SK-N-SH (cell line): ENCODE results near the gene ANO4. TPM values are rescaled to one million over a fixed set of nuclear protein-coding genes. Genes with fewer than 3 reads are reported as not detected.
A peak's percentile ranks its signal among the peaks of the same experiment; 100 is the strongest.

ENCODE experiments used
- CTCF ChIA-PET: fragments of 300-600, 350-600 bp; formaldehyde crosslinking; extraction: SDS; loops from one replicate; lab custom pipeline; 2021; lab: Yijun Ruan, JAX
- POLR2A ChIA-PET: fragments of 350-600 bp; sonication (Branson Sonifier 250); formaldehyde crosslinking; extraction: SDS; loops from one replicate; lab custom pipeline; 2020; ENCODE audit warnings: antibody characterized with exemption, inconsistent platforms; lab: Yijun Ruan, JAX
- DNase-seq: peaks from one replicate; pipeline ENCODE4 v3.0.0; 2012
- H2AFZ ChIP-seq: fragments of 200-600 bp; sonication (generic); 2 replicates; pipeline ENCODE4 v1.8.1; 2016; ENCODE audit warnings: antibody characterized with exemption, mild to moderate bottlenecking, low read depth
- H3F3A ChIP-seq: fragments of 200-600 bp; sonication (generic); replicated peaks from 2 replicates; pipeline ENCODE3; 2016; ENCODE audit warnings: antibody characterized with exemption, mild to moderate bottlenecking; ENCODE audit not compliant: insufficient read depth
- H3K27ac ChIP-seq, 2 experiments: fragments of 200-500 bp in 1 of 2; fragments of 200-600 bp in 1 of 2; sonication (Bioruptor generic) in 1 of 2; sonication (generic), shearing (Covaris generic) in 1 of 2; 2 replicates each; pipeline versions ENCODE4 v1.5.1 to v1.6.1; 2014 to 2016; ENCODE audit warnings: low read depth in 2 of 2, inconsistent platforms in 1 of 2, low read length in 1 of 2, mild to moderate bottlenecking in 1 of 2, mixed read lengths in 1 of 2
- H3K27me3 ChIP-seq: fragments of 200-600 bp; sonication (generic), shearing (Covaris generic); 2 replicates; pipeline ENCODE4 v1.6.1; 2016; ENCODE audit warnings: mixed run types; ENCODE audit not compliant: insufficient read depth
- H3K36me3 ChIP-seq, 2 experiments: fragments of 200-500 bp in 1 of 2; fragments of 200-600 bp in 1 of 2; sonication (Bioruptor generic) in 1 of 2; sonication (generic) in 1 of 2; replicated peaks in 1 of 2; 2 replicates each; pipeline versions ENCODE3 to v1.5.1; 2014 to 2016; ENCODE audit warnings: low read length in 1 of 2, mild to moderate bottlenecking in 1 of 2; ENCODE audit not compliant: insufficient read depth in 2 of 2, control insufficient read depth in 1 of 2
- H3K4me1 ChIP-seq, 2 experiments: fragments of 200-500 bp in 1 of 2; fragments of 200-600 bp in 1 of 2; sonication (Bioruptor generic) in 1 of 2; sonication (generic), shearing (Covaris generic) in 1 of 2; 2 replicates each; pipeline versions ENCODE4 v1.5.1 to v1.6.1; 2014 to 2016; ENCODE audit warnings: low read depth in 1 of 2, low read length in 1 of 2, mixed run types in 1 of 2; ENCODE audit not compliant: insufficient read depth in 2 of 2, control insufficient read depth in 1 of 2
- H3K4me2 ChIP-seq: fragments of 200-600 bp; sonication (generic), shearing (Covaris generic); 2 replicates; pipeline ENCODE4 v1.6.1; 2017; ENCODE audit warnings: mixed run types
- H3K4me3 ChIP-seq, 2 experiments: fragments of 200-500 bp in 1 of 2; fragments of 200-600 bp in 1 of 2; sonication (Bioruptor generic) in 1 of 2; sonication (generic), shearing (Covaris generic) in 1 of 2; 2 replicates each; pipeline versions ENCODE4 v1.5.1 to v1.8.1; 2014 to 2016; ENCODE audit warnings: low read depth in 2 of 2, inconsistent platforms in 1 of 2, low read length in 1 of 2, mild to moderate bottlenecking in 1 of 2, mixed read lengths in 1 of 2, moderate library complexity in 1 of 2
- H3K79me2 ChIP-seq: fragments of 200-600 bp; sonication (generic); 2 replicates; pipeline ENCODE4 v1.8.1; 2017; ENCODE audit warnings: mild to moderate bottlenecking; ENCODE audit not compliant: insufficient read depth
- H3K9ac ChIP-seq: fragments of 200-600 bp; sonication (generic); 2 replicates; pipeline ENCODE4 v1.6.1; 2017; ENCODE audit warnings: mixed run types
- H3K9me2 ChIP-seq: fragments of 200-600 bp; sonication (generic); 2 replicates; pipeline ENCODE4 v1.6.1; 2017; ENCODE audit warnings: mixed run types
- H3K9me3 ChIP-seq: fragments of 200-600 bp; sonication (generic); 2 replicates; pipeline ENCODE4 v1.6.1; 2017; ENCODE audit warnings: mixed run types, mild to moderate bottlenecking, moderate library complexity
- H4K20me1 ChIP-seq: fragments of 200-600 bp; sonication (generic); 2 replicates; pipeline ENCODE4 v1.6.1; 2017; ENCODE audit warnings: mild to moderate bottlenecking, mixed run types; ENCODE audit not compliant: insufficient read depth
- ELF1 ChIP-seq: IDR thresholded peaks from 2 replicates; pipeline ENCODE4 v1.4.0; 2012
- FOXJ3 ChIP-seq: sonication (generic); formaldehyde crosslinking; IDR thresholded peaks from 2 replicates; pipeline ENCODE4 v1.5.1; 2020; ENCODE audit warnings: mild to moderate bottlenecking, missing genetic modification reagents
- GATA2 ChIP-seq: sonication (generic); formaldehyde crosslinking; IDR thresholded peaks from 2 replicates; pipeline ENCODE4 v1.5.0; 2020; ENCODE audit warnings: mild to moderate bottlenecking, missing genetic modification reagents
- IRF3 ChIP-seq: fragments of 150-350 bp; IDR thresholded peaks from 2 replicates; pipeline ENCODE4 v1.6.1; 2016; ENCODE audit warnings: mild to moderate bottlenecking, low read depth, low read length
- JUND ChIP-seq: IDR thresholded peaks from 2 replicates; pipeline ENCODE4 v1.4.0; 2012
- MEF2A ChIP-seq: IDR thresholded peaks from 2 replicates; pipeline ENCODE4 v1.4.0; 2012; ENCODE audit warnings: low read depth, borderline replicate concordance
- MXI1 ChIP-seq: IDR thresholded peaks from 2 replicates; pipeline ENCODE4 v1.6.1; 2012; ENCODE audit warnings: mild to moderate bottlenecking, low read depth, low read length, improper control_type of control experiment
- POLR2AphosphoS5 ChIP-seq: IDR thresholded peaks from 2 replicates; pipeline ENCODE4 v1.6.1; 2012; ENCODE audit warnings: low read depth, low read length
- RAD21 ChIP-seq: IDR thresholded peaks from 2 replicates; pipeline ENCODE4 v1.6.1; 2012; ENCODE audit warnings: mild to moderate bottlenecking, low read length
- RCOR1 ChIP-seq: fragments of 150-350 bp; IDR thresholded peaks from 2 replicates; pipeline ENCODE4 v1.6.1; 2017; ENCODE audit warnings: antibody characterized with exemption, low read length
- SIN3A ChIP-seq: IDR thresholded peaks from 2 replicates; pipeline ENCODE4 v1.6.1; 2012; ENCODE audit warnings: low read depth, mild to moderate bottlenecking, low read length, moderate library complexity, borderline replicate concordance
- SMC3 ChIP-seq: IDR thresholded peaks from 2 replicates; pipeline ENCODE4 v1.6.1; 2012; ENCODE audit warnings: low read depth, low read length, improper control_type of control experiment
- TEAD4 ChIP-seq: IDR thresholded peaks from 2 replicates; pipeline ENCODE4 v1.4.0; 2012; ENCODE audit warnings: mild to moderate bottlenecking, borderline replicate concordance; ENCODE audit not compliant: insufficient read depth
- YY1 ChIP-seq: IDR thresholded peaks from 2 replicates; pipeline ENCODE4 v1.4.0; 2012; ENCODE audit warnings: low read depth, mild to moderate bottlenecking
- WGBS: methylation state at CpG from one replicate; pipeline ENCODE4 v1.1.6; 2017; ENCODE audit warnings: low lambda C conversion rate; 5-methylcytosine and 5-hydroxymethylcytosine counted together
- polyA plus RNA-seq, 3 experiments: library from polyadenylated mRNA; depleted of rRNA; stranded (reverse); fragments of >200 nt; gene quantifications; 2 replicates each; pipeline ENCODE4 v1.2.3, GENCODE V29; 2012
- TF ChIP-seq, protein P1 (sequence below): IDR thresholded peaks from 2 replicates; pipeline ENCODE4; 2012
- TF ChIP-seq, protein P2 (sequence below): fragments of 200-600 bp; sonication (generic); IDR thresholded peaks from 2 replicates; pipeline ENCODE4 v1.6.1; 2017; ENCODE audit warnings: antibody characterized with exemption, mild to moderate bottlenecking, moderate library complexity
- TF ChIP-seq, protein P3 (sequence below): IDR thresholded peaks from 2 replicates; pipeline ENCODE4 v1.4.0; 2012; ENCODE audit warnings: low read depth, borderline replicate concordance
- TF ChIP-seq, protein P4 (sequence below): IDR thresholded peaks from 2 replicates; pipeline ENCODE4 v1.6.1; 2012; ENCODE audit warnings: mild to moderate bottlenecking, low read depth, low read length, moderate library complexity

The ANO4 gene
- polyA plus RNA-seq, 1 of the 3 experiments (the other 2 are of a cell fraction), result 9.4 TPM

- Histone ChIP-seq H3K4me3 (no peak overlapping the region), H3K79me2 (no peaks in the 10 kb centered on the region), H3K4me2 (peak overlapping the region; percentile 37), H4K20me1 (no peaks in the 10 kb centered on the region), H3K36me3 (peaks cover 0 to 8% of the 10 kb centered on the region in 2 experiments), H3K4me1 (peaks cover 0 to 31% of the 10 kb centered on the region in 2 experiments; a peak in 2 of 4 replicates), H3K9me3 (no peaks in the 10 kb centered on the region), H3K9ac (peak overlapping the region; percentile 13; the same call in 1 of the 2 replicates), H3K27me3 (no peaks in the 10 kb centered on the region), H3K9me2 (no peaks in the 10 kb centered on the region), H3F3A (peaks cover 33% of the 10 kb centered on the region), H2AFZ (no peak overlapping the region), H3K27ac (peak overlapping the region in 1 of 2 experiments; percentile 94; a peak in 3 of 4 replicates)
- ChIA-PET POLR2A (no interaction called here), CTCF (no interaction called here)
- no peak for DNase-seq
- TF ChIP-seq, protein P1, sequence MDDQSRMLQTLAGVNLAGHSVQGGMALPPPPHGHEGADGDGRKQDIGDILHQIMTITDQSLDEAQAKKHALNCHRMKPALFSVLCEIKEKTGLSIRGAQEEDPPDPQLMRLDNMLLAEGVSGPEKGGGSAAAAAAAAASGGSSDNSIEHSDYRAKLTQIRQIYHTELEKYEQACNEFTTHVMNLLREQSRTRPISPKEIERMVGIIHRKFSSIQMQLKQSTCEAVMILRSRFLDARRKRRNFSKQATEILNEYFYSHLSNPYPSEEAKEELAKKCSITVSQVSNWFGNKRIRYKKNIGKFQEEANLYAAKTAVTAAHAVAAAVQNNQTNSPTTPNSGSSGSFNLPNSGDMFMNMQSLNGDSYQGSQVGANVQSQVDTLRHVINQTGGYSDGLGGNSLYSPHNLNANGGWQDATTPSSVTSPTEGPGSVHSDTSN, result no peak
- TF ChIP-seq RAD21, result no peak
- TF ChIP-seq, protein P2, sequence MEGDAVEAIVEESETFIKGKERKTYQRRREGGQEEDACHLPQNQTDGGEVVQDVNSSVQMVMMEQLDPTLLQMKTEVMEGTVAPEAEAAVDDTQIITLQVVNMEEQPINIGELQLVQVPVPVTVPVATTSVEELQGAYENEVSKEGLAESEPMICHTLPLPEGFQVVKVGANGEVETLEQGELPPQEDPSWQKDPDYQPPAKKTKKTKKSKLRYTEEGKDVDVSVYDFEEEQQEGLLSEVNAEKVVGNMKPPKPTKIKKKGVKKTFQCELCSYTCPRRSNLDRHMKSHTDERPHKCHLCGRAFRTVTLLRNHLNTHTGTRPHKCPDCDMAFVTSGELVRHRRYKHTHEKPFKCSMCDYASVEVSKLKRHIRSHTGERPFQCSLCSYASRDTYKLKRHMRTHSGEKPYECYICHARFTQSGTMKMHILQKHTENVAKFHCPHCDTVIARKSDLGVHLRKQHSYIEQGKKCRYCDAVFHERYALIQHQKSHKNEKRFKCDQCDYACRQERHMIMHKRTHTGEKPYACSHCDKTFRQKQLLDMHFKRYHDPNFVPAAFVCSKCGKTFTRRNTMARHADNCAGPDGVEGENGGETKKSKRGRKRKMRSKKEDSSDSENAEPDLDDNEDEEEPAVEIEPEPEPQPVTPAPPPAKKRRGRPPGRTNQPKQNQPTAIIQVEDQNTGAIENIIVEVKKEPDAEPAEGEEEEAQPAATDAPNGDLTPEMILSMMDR, result no peak
- TF ChIP-seq FOXJ3, result no peak
- TF ChIP-seq SIN3A, result no peak
- no peak for TF ChIP-seq MEF2A
- TF ChIP-seq YY1, result no peak
- TF ChIP-seq TEAD4, result no peak
- TF ChIP-seq, protein P3, sequence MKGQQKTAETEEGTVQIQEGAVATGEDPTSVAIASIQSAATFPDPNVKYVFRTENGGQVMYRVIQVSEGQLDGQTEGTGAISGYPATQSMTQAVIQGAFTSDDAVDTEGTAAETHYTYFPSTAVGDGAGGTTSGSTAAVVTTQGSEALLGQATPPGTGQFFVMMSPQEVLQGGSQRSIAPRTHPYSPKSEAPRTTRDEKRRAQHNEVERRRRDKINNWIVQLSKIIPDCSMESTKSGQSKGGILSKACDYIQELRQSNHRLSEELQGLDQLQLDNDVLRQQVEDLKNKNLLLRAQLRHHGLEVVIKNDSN, result no peak
- TF ChIP-seq, protein P4, sequence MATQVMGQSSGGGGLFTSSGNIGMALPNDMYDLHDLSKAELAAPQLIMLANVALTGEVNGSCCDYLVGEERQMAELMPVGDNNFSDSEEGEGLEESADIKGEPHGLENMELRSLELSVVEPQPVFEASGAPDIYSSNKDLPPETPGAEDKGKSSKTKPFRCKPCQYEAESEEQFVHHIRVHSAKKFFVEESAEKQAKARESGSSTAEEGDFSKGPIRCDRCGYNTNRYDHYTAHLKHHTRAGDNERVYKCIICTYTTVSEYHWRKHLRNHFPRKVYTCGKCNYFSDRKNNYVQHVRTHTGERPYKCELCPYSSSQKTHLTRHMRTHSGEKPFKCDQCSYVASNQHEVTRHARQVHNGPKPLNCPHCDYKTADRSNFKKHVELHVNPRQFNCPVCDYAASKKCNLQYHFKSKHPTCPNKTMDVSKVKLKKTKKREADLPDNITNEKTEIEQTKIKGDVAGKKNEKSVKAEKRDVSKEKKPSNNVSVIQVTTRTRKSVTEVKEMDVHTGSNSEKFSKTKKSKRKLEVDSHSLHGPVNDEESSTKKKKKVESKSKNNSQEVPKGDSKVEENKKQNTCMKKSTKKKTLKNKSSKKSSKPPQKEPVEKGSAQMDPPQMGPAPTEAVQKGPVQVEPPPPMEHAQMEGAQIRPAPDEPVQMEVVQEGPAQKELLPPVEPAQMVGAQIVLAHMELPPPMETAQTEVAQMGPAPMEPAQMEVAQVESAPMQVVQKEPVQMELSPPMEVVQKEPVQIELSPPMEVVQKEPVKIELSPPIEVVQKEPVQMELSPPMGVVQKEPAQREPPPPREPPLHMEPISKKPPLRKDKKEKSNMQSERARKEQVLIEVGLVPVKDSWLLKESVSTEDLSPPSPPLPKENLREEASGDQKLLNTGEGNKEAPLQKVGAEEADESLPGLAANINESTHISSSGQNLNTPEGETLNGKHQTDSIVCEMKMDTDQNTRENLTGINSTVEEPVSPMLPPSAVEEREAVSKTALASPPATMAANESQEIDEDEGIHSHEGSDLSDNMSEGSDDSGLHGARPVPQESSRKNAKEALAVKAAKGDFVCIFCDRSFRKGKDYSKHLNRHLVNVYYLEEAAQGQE, result no peak
- TF ChIP-seq JUND, result no peak
- no peak for TF ChIP-seq MXI1
- no peak for TF ChIP-seq GATA2 (CRISPR knock-in tag)
- TF ChIP-seq ELF1, result no peak
- no peak for TF ChIP-seq SMC3
- no peak for TF ChIP-seq POLR2AphosphoS5
- TF ChIP-seq RCOR1, result no peak
- no peak for TF ChIP-seq IRF3
- 35% methylated on average over 3 of the region's 3 CpGs for WGBS
Observed at GRCh38 chr12:101021442-101021841, 226.9 kb downstream of the ANO4 start.
